HG03571 (cell line): ENCODE data around the gene CX3CR1.
"Not testable (repeated sequence)": the region's sequence is repeated elsewhere in the genome, so short reads cannot be mapped to it uniquely, and the experiment has no call there.

Source experiments
- ATAC-seq: cut with Tn5 transposase; IDR thresholded peaks from one replicate; pipeline ENCODE4 v1.9.1; 2021; ENCODE audit not compliant: unreplicated experiment

The CX3CR1 gene, protein sequence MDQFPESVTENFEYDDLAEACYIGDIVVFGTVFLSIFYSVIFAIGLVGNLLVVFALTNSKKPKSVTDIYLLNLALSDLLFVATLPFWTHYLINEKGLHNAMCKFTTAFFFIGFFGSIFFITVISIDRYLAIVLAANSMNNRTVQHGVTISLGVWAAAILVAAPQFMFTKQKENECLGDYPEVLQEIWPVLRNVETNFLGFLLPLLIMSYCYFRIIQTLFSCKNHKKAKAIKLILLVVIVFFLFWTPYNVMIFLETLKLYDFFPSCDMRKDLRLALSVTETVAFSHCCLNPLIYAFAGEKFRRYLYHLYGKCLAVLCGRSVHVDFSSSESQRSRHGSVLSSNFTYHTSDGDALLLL

DNA sequence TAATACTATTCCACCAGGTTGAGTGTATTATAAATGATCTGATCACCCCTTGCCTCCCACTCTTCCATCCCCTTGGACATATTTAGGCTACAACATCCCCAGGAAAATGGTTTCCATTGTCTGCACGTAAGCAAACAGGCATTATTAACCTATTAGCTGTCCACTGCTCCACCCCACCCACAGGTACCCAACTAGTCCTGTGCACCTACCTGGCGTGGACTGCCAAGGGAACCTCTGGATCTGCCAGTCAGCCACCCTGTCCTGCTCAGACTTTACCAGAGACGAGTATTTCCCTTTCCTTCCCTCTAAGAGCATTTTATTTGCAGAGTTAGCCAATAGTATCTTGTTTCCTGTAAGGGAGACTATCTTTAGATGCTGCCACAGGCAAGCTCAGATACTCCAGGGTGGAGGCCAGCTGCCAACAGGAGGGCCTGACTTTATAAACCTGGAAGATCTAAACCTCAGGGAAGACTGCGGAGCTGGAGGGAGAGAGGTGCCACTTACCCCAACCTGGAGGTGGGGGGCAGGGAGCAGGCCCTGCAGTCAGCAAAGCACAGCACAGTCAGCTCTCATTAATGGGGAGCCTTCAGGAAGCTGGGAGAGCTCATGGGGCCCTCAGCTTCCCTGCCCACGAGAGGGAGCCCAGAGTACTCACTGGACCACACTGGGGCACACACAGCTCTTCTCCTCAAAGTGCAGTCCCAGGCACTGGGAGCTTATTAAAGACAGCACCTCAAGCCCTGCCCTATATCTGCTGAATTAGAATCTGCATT lies at the start of gene CX3CR1:
Gene CX3CR1, minus strand, starts transcription at position 292 of the 773 bp plus-strand sequence. CDS start 13,527 bp downstream, outside the sequence.
- no peak for ATAC-seq

DNA sequence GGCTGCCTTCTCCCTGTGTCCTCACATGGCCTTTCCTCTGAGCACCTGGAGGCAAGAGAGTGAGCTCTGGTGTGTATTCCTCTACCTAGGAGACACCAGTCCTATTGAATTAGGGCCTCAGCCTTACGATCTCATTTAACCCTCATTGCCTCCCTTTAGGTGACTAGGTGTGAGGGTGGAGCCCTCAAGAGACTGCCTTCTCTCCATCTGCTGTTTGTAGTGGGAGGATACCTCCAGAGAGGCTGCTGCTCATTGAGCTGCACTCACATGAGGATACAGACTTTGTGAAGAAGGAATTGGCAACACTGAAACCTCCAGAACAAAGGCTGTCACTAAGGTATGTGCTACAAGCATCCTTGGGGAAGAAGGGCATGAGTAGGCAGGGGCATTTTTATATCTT lies 49.7 kb upstream of the CX3CR1 start, which contains the start of gene CCR8:
Gene CCR8, plus strand, starts transcription at position 217 of the 400 bp plus-strand sequence. CDS start 2,623 bp downstream, outside the sequence.
- ATAC-seq, result no peak

DNA sequence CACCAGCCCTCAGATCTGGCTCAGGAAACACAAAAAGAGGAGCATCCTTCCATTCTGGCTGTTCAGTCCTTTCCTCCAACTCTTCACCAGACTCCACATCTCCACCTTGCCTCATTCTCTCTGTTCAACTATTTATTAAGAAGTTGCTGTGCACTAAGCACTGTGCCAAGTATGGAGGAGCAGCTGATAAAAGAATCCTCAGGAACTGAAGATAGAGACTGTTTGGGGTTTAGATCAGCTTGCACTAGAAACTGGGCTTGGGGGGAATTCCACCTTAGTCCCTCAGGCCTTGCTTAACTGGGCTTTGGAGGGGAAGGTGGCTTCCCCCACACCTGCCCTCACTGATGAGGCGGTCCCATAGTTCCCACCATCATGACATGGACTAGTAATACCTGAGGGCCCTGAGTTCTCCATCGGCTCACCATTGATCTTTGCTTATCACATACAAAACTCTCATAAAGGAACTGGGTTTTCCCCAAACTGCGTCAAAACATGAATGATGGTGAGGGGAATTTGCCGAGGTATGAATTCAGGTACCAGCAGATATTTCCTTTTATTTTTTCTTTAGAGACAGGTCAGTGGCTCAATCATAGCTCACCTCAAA lies 48.0 kb upstream of the CX3CR1 start:
- peak; percentile 76 for ATAC-seq

DNA sequence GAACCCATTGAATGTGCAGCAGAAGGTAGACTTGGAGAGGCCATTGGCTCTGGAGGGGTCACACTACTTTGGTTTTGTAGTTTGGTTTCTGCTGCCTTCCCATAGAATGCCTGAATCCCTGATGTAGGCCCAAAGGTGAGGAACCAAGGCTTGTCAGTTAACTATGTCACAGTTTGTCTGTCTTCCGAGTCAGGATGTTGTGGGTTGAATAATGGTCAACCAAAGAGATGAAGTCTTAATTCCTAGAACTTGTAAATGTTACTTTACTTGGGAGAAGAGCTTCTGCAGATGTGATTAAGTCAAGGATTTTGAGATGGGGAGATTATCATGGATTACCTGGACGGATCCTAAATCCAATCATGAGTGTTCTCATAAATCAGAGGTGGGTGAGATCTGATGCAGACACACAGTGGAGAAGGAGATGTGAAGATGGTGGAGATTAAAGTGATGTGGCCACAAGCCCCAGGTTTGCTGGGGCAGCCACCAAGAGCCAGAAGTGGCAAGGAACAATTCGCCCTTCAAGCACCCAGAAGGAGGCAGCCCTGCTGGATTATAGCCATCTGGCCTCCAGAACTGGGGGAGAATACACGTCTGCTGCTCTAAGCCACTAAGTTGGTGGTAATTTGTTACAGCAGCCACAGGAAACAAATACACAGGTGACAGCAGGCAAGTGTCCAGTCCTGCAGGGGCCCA lies 47.4 kb upstream of the CX3CR1 start:
- ATAC-seq, result no peak

DNA sequence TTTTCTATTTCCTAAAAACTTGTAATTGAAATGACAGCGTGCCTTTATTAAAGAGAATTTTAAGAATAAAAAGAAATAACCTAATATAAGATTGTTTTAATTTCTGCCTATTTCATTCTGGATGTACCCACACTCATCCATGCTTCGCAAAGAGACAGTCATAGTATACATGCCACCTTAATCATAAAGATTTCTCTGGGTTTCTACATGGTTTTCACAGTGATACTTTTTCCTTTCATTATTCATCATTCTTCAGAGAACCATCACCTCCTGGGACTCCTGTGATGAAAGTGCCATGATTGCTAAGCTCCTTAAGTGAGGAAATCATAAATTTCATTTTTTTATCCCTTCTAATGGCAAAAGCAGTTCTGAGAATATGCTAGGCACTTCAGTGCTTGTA lies 45.4 kb upstream of the CX3CR1 start:
- ATAC-seq, result no peak

DNA sequence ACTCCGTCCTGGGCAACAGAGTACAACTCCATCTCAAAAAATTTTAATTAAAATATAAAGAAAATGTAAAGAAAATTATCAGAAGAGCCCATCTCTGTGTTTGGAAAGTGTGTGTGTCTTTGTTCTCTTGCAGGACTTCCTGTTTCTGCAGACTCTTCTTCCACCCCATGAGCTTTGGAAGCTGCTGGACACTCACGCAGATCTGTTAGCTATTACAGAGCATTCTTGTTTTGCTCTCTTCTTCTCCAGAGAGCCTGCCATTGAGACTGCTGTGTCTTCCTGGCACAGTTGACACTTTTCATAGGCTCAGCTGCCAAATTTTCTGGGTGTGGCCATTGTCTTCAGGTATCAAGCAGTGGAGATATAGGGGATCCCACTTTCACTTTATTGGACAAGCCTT lies 43.7 kb upstream of the CX3CR1 start:
- no peak for ATAC-seq

DNA sequence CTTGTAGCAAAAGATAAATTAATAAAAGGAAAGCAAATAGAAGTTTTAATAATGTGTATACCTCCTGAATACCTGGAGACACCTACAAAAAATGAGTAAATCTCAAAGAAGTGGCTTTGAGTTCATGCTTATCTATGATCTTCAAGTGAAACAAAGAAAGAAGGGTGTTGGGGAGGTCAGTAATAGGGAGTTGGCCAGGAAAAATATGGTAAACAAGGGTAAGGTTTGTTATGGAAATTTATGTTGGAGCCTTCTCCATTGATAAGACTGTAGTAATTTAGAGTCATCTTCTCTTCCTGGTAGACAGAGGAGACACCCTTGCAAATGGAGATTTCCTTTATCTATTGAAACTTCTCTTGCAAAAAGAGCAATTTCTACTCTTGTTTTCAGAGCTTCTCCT lies 43.1 kb upstream of the CX3CR1 start:
- ATAC-seq, result no peak

DNA sequence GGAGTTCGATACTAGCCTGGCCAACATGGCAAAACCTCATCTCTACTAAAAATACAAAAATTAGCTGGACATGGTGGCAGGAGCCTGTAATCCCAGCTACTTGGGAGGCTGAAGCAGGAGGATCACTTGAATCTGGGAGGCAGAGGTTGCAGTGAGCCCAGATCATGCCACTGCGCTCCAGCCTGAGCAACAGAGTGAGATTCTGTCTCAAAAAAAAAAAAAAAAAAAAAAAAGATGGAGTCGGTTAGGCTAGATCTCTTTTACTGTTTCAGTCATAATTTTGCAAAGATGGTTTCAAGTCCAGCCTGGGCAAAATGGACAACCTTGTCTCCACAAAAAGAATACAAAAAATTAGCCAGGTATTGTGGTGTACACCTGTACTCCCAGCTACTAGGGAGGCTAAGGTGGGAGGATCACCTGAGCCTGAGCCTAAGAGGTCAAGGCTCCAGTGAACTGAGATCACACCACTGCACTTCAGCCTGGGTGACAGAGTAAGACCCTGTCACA lies 42.4 kb upstream of the CX3CR1 start:
- ATAC-seq, result not testable (repeated sequence)

DNA sequence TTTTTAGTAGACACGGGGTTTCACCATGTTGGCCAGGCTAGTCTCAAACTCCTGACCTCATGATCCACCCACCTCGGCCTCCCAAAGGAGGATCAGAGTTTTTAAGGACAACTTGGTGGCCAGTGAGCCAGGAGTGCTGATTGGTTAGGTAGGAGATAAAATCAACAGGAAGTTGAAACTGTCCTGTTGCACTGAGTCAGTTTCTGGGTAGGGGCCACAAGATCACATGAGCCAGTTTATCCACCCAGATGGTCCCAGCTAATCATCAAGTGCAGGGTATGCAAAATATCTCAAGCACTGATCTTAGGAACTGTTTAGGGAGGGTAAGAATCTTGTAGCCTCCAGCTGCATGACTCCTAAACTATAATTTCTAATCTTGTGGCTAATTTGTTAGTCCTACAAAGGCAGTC lies 41.7 kb upstream of the CX3CR1 start:
- ATAC-seq, result not testable (repeated sequence)

DNA sequence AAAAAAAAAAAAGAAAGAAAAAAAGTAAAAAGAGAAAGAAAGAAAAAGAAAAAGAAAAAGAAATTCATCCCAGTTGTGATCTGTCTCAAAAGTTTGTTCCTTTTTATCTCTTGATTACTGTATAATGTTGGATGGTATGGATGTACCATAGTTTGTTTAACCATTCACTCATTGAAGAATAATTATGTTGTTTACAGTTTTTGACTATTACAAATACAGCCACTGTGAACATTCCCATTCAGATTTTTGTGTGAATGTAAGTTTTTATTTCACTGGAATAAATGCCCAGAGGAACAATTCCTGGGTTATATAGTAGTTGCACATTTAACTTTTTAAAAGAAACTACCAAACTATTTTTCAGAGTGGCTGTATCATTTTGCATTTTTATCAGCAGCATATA lies 39.4 kb upstream of the CX3CR1 start:
- no peak for ATAC-seq

DNA sequence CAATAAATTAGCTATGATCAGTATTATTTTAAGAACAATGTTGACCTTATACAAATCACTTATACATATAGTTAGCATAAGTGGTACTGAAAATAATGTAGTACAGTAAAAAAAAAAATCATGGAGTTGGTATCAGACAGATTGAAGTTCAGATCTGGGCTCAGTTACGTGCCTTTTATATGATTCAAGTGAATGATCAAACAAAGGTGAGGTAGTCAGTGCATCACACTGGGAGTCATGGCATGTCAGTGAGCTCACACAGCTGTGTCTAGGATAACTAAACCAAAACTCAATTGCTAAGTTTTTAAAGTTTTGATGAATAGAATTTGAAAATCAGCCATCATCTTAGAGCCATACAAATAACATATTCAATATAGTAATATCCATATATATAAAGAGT lies 38.5 kb upstream of the CX3CR1 start:
- no peak for ATAC-seq

DNA sequence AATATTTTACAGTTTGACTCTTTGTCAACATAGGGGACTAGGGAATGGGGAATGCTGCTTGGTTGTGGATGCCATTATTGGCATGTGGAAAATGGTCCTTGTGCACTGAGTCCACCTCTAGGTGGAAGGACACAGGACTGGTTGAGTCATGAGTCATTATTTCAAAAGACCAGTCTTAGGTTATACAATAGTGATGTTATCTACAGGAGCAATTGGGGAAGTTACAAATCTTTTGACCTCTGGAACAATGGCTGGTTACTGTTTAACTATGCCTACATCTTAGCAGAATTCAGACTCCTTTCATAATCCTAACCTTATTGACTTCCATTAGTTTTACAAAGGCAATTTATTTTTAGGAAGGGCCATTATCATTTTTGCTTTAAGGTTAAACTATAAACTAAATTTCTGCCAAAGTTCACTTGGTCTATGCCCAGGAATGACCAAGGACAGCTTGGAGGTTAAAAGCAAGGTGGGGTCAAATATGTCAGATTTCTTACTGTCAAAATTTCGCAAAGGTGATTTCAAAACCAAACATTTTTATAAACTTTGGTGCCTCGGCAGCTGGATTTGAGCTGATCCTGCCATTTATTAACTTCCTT lies 37.8 kb upstream of the CX3CR1 start:
- ATAC-seq, result no peak

DNA sequence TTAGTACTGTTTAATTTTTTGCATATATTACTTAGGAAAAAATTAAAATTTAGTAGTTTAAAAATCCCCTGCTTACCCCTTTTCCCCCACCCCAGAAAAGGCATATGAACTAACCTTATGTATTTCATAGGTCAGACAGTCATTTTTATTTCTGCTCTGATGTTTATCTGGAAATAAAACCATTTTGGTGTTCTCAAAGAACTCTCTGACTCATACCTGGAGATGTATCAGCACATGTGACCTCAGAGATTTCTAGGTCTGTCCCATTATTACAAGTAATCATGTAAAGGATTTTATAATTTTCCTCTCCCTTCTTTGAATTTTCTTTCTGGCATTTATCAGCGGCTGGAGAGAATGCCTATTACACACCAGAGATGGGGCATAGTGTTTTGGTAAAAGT lies 35.6 kb upstream of the CX3CR1 start:
- ATAC-seq, result no peak

DNA sequence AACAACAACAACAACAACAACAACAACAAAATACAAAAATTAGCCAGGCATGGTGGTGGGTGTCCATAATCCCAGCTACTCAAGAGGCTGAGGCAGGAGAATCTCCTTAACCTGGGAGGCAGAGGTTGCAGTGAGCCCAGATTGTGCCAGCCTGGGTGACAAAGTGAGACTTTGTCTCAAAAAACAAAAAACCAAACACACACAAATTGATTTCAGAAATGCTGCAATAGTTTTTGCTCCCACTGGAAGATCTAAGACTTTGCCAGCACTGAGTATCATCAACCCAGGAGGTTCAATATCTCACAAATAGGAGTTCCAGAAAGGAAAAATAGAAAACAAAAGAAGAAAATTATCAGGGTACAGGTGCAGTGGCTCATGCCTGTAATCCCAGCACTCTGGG lies 33.5 kb upstream of the CX3CR1 start:
- ATAC-seq, result no peak

DNA sequence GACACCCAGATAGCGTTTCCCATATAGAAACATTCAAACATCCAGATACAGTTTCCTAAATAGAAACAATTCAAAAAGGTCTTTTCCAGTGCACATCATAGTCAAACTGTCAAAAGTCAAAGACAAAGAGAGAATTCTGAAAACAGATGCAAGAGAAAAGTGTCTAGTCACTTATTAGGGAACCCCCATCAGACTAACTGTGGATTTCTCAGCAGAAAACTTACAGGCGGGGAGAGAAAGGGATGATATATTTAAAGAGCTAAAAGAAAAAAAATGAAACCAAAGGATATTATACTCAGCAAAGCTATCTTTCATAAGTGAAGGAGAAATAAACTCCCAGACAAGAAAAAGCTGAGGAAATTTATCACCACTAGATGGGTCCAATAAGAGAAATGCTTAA lies 22.3 kb upstream of the CX3CR1 start:
- no peak for ATAC-seq

DNA sequence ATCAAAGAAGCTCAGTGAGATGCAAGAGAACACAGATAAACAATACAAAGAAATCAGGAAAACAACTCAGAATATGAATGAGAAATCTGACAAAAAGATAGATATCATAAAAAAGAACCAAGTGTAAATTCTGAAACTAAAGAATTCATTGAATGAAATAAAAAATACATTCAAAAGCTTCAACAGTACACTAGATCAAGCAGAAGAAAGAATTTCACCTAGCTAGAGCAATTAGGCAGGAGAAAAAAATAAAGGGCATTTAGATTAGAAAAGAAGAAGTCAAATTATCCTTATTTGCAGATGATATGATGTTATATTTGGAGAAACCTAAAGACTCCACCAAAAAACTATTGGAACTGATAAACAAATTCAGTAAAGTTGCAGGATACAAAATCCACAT lies 19.4 kb upstream of the CX3CR1 start:
- no peak for ATAC-seq

DNA sequence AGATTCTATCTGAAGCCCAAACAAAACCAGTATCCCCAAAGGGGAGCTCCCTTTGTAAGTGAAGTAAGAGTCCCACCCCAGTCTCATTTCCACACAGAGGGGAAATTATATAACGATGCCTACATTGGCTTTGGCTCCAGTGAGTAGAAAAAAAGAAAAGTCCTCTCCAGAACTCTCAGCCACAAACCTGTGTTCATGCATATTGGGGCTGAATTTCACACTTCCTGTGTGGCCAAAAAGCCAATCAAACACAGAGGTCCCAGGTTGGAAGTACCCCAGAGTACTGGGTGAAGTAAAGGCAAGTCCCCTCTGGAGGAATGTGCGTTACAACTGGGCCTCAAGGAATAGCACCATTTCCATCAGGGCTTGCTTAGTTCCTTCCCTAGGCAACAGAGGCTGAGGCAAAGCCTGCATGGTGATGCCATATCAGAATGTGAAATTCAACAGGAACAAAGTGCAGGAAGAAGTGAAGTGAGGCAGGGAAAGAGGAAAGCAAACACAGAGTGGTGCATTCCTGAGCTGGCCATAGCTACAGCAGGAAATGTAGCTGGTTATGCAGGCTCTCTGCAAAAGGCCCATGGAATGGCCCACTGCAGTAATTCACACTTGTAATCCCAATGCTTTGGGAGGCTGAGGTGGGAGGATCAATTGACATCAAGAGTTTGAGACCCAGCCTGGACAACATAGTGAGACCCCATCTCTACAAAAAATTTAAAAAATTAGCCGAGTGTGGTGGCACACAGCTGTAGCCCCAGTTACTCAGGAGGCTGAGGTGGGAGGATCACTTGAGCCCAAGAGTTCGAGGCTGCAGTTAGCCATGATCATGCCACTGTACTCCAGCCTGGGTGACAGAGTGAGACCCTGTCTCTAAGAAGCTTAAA lies 16.6 kb upstream of the CX3CR1 start:
- no peak for ATAC-seq

DNA sequence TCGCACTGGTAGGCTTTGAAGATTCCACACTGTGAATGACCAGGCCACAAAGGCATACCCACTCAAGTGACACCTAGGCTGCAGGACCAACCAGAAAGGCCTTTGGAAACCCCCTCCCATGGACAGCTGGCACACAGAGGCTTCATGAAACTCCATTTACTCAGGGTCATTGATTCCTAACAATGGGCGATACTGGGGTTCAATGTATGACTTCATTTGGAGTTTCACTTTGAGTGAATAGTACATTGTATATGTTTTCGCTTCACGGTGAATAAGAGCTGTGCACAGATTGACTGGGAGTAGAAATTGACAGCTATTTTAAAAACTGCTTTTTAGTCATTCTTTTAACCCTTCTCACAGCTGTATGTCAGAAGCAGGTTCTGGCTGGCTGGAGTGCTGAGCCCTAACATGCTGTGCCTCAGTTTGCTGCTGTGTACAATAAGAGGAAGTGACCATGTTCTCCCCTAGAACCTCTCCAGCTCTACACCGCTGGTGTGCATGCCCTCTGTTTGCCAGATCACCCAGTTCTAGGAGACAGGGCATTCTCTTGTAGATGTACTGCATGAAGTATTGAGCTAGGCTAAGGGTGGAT lies 15.4 kb upstream of the CX3CR1 start:
- peak; percentile 88 for ATAC-seq

DNA sequence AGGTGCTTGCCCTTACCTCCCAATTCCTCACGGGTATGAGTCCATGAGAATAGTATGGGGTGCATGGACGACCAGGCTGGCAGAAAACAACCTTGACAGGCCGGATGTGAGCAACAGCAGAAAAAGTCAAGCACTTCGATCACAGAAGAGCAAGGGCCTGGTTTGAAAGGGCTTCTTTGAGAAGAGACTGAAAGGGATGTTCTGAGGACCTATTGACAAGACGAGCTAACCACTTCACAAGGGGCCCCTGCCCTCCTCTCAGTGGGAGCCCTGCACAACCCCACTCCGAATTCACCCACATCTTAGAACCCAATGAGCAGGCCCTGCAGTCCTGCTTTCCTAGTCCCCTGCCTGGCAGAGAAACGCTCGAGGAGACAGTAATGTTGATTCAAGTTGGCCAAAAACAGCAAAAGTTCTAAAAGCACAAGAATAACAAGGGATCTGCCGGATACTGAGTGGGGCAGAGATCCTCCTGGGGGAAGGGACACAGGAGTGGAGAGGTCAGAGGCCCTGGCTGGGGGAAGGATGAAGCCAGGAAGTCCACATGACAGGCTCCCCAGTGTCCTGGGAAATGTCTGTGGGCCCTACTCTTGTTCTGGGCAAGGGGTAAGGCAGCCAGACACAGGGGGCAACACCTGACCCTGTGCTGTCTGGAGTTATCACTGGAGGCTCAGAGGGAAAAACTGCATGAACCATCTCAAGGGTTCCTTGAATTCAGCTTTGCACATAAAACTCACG lies 14.8 kb upstream of the CX3CR1 start:
- no peak for ATAC-seq
